DMS153 treated with DMSO at 0.1 percent for 48 hours (cell line): Measurements from ENCODE around the gene CD300E.

Experiments used
- DNase-seq: peaks from one replicate; lab custom pipeline; 2025; ENCODE audit not compliant: unreplicated experiment; lab: John Stamatoyannopoulos, UW

CD300E gene

GRCh38 chr17:74569020-74570003, 54.2 kb downstream of the CD300E start:
- no peak for DNase-seq

GRCh38 chr17:74568106-74568873, 55.2 kb downstream of the CD300E start:
- no peak for DNase-seq

- DNase-seq: no peak
These were observed 56.1 kb downstream of the CD300E start, which contains the start of gene CD300H for GRCh38 chr17:74567397-74567796. Gene CD300H, minus strand, starts transcription at chr17:74567509.

- DNase-seq: no peak
These were observed 57.3 kb downstream of the CD300E start for GRCh38 chr17:74566132-74566753.

GRCh38 chr17:74565126-74565525, 58.4 kb downstream of the CD300E start:
- DNase-seq: no peak

- DNase-seq: no peak
These were observed 60.2 kb downstream of the CD300E start for GRCh38 chr17:74563358-74563757.

- no peak for DNase-seq
These were observed 62.0 kb downstream of the CD300E start for GRCh38 chr17:74561586-74561985.
